HG02970 (cell line): Measurements from ENCODE around the gene FEM1B.
A peak's percentile ranks its signal among the peaks of the same experiment; 100 is the strongest.
"Not testable (repeated sequence)": the region's sequence is repeated elsewhere in the genome, so short reads cannot be mapped to it uniquely, and the experiment has no call there.

Source experiments
- ATAC-seq: cut with Tn5 transposase; IDR thresholded peaks from one replicate; pipeline ENCODE4 v1.9.1; 2021; ENCODE audit warnings: mild to moderate bottlenecking, moderate library complexity, moderate number of reproducible peaks; ENCODE audit not compliant: unreplicated experiment, low FRiP score

The FEM1B gene

DNA sequence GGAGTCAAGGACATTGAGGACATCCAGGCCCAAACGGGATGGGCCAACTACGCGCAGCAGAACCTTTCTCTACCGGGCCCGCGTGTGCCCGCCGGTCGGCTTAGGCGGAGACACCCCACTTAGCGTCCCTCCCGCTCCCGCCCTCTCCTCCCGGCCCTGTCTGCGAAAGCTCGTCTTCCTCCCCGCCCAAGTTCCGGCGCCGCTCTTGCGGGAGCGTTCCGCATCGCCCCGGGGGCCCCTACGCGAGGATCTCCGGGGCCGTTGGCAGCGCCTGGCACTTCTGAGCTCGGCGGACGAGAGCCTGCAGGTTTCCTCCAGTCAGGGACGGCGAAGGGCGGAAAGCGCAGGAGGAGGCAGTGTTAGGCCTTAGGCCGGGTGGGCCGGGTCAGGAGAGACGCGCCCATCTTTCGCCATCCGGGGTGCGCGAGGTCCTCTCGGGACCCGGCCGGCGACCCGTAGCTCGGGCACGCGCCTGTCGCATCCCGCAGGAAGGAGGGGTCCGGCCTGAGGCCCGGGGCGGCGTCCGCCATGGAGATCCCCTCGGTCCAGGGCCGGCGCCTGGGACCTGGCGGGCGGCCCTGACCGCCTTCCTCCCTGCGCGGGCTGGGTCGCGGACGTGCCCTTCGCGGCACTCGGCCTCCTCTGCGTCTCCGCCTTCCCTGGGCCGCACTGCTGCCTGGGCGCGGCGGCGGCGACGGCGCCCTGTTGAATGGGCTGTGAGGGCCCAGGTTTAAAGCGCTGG is at the start of gene FEM1B:
FEM1B (plus strand) TSS at position 143 of the 742 bp plus-strand sequence. CDS start 673 bp downstream, outside the sequence.
- peak; percentile 71 for ATAC-seq

DNA sequence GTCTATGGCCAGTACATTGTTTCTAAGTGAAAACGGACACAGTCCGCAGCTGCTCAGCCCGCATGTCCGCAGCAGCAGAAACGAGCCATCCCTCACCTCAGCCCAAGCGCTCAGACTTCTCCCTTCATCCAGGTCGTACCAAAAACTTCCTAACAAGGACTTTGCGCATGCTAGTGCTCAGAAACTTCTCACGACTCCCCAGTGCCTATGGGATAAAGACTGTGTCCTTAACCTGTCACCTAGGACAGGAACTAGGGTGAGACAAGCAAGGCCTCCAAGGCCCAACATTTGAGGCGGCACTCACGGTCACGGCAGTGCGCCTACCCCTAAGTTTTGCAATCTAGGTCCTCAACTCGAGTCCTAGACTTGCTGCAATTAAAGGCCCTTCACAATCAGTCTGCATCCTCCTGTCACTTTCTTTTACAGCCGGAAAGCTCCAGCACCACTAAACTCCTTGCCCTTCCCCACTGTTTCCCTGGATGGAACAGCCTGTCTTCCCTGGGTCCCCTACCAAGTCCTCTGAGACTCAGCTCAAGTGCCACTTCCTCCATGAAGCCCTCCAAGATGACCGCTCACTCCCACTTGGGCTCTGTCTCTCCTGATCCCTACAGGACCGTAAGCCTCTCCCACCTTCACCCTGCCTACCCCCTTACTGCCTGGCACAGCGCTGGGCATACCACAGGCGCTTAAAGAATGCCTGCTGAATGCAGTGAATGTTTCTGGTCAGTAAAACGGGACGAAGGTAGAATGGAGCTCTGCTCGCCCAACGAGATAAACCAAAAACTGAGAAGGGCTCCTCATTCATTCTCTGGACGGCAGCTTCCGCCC is 49.2 kb upstream of the FEM1B start:
- no peak for ATAC-seq

DNA sequence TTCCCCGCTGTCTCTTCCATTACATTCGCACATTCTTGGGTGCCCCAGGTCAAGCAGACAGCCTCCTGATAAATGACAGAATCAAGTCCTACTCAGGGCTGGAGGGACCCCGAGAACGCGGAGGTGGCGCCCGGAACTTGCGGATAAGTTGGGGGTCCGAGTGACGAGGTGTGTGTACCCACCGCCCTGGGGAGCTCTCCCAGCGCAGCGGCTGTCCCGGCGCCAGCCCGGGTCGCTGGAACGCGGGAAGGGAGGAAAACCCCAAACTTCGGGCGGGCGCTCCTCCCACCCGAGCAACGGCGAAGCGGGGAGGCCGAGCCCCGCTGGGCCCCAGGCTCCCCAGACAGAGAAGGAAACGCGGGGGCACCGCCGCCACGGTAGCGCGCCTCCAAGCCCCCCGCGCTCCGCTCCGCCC is 48.6 kb upstream of the FEM1B start:
- no peak for ATAC-seq

DNA sequence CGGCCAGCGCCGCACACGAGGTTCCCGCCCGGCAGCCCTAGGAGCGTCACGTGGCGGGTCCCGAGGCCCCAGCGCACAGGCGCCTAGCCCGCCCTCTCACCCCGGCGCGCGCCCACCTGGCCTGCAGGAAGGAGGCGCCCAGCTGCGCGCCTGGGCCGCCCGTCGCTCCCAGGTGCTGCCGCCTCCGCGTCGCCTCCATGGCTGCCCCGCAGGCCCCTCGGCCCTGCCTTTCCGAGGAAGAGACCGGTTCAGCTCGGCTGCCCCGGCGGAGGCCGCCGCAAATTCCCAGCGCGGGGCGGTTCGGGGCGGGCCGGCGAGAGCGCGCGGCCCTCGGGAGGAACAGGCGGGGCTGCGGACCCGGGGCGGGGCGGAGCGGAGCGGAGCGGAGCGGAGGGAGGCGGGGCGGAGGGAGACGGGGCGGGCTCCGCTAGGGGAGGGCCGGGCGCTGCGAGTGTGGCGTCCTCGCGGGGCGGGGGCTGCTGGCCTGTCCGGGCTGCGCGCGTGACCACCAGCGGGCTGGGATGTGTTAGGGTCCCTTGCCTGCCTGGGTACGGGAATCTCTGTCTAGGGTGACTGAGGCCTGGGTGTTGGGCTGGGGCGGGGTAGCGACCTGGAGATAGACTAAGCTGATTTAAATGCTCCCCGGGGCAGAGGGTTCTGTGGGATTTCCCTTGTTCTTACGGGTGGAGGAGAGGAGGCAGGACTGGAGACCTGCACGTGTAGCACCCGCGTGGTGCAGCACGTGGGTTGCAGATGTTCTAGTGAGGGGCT is 48.0 kb upstream of the FEM1B start, which contains the start of gene CLN6:
CLN6 (minus strand) TSS at position 343 of the 771 bp plus-strand sequence; CDS start at position 199, 144 bp downstream.
- peak; percentile 69 for ATAC-seq

DNA sequence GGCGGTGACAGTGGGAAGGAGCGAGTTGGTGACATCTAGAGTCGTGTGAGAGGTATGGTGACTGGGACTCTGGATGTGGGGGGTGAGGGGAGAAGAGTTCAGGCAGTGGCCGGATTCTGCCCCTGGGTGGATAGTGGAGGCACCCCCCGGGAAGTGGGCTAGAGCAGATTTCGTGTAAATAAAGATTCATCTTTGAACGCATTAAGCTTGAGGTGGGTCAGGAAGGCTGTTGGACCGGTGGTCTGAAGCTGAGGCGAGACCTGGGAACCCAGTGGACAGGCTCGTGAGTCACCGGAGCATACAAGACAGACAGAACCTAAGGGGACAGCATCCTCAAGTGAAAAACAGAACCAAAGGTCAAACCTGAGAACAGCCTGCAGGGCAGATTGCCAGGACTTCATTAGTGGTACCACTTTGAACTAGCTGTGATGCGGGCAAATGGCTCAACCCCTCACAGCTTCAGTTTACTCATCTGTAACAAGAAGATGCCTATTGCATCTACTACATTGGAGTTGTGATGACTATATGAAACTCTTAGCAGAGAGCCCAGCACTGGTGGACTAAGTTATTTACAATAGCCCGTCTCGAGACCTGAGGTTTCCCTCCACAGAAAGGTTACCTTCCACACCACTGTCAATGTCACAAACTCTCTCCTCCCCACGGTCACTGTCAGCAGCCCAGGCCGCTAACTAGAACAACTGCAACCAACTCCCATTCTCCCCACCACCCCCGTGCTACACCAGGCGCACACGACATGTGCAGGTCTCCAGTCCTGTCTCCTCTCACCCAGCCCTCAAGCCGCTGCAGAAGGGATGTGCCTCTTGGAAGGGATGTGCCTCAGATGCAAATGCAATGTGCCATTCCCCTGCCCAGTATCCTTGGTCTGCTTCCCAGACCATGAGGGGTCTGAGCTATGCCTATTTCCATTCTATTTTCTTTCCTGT is 47.1 kb upstream of the FEM1B start:
- ATAC-seq, result no peak

DNA sequence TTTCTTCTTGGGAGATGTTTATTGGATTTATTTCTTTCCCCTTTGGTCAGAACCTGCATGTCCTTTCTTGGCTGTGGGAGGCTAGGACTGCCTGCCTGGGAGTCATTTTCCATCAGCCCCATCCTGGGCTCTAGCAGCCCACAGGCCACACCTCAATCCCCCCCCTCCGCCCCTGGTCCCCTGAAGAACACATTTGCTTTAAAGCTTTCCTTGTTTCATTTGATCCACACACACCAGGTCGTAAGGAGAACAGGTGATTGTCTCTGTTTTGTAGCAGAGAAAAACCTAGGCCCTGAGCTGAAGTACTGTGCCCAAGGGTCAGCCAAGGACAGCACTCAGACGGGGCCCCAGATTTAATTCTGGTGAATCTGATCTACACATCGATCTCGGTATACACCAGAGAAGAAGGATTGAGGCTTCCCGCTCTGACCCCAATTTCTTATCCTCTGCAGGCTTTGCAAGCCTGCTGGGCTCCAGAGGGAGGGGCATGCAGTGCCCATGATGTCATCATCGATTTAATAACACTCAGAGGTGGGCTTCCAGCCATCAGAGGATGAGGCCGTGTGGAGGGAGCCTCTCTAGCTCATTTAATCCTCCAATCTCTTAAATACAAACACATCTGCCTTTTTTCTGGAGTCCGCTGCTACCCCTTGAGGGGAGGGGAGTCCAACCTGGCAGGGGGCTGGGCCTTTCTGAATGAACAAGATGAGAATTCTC is 46.3 kb upstream of the FEM1B start:
- no peak for ATAC-seq

GRCh38 chr15:68232449-68232848 is 45.1 kb upstream of the FEM1B start:
- ATAC-seq, result no peak

DNA sequence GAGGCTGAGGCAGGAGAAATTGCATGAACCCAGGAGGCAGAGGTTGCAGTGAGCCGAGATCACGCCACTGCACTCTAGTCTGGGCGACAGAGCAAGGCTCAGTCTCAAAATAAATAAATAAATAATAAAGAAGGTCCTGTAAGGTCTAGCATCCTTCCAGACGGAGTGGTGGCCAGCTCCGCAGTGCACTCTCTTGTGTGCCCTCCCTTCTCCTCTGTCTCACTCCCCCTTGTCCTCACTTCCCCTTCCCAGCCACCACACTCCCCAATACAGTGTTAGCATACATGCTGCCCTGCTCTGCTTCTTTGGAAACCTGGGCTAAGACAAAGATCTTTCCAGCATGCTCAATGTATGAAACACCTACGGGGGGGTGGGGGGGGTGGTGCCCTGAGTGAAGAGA is 44.6 kb upstream of the FEM1B start:
- no peak for ATAC-seq

GRCh38 chr15:68234060-68234459 is 43.5 kb upstream of the FEM1B start:
- no peak for ATAC-seq

DNA sequence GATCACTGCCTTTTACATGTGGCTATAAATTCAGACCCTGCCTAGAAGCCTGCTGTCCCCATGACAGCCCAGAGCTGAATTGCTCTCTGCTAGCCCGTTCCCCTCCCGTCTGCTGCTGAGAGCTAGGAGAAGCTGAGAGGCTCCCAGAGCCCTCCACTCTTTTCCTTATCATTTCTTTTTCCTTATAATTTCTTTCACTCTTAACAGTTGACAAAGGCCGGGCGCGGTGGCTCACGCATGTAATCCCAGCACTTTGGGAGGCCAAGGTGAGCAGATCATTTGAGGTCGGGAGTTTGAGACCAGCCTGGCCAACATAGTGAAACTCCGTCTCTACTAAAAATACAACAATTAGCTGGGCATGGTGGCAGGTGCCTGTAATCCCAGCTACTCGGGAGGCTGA is 43.0 kb upstream of the FEM1B start:
- ATAC-seq, result not testable (repeated sequence)

DNA sequence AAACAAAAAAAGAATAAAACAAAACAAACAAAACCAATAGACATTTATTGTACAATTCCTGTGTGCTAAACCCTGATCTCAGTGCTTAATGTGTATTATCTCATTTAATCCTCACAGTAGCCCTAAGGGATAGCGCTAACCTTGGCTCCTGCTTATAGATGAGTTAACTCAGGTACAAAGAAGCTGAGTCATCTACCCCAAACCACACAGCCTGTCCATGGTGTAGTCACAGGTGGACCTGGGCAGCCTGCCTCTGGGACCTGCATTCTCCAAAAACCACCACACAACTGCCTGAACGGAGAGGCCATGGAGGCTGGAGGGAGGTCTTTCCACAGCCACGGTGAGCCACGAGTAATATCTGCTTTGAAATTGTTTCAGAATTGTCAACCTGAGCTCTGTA is 42.5 kb upstream of the FEM1B start:
- ATAC-seq, result no peak

DNA sequence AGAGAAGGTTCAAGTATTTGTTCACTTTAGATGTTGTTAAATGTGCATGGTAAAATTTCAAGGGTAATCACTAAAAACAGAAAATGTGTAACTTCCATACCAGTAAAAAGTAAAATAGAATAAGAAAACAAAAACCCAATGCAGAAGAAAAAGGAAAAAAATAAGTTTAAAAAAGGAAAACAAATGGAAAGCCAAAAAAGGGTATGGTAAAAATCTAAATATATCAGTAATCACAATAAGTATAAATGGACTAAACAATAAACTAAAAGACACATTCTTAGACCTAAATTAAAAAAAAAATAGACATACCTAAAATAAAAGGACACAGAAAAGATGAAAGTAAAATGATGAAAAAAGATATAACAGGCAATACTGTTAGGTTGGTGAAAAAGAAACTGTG is 38.5 kb upstream of the FEM1B start:
- ATAC-seq, result no peak

DNA sequence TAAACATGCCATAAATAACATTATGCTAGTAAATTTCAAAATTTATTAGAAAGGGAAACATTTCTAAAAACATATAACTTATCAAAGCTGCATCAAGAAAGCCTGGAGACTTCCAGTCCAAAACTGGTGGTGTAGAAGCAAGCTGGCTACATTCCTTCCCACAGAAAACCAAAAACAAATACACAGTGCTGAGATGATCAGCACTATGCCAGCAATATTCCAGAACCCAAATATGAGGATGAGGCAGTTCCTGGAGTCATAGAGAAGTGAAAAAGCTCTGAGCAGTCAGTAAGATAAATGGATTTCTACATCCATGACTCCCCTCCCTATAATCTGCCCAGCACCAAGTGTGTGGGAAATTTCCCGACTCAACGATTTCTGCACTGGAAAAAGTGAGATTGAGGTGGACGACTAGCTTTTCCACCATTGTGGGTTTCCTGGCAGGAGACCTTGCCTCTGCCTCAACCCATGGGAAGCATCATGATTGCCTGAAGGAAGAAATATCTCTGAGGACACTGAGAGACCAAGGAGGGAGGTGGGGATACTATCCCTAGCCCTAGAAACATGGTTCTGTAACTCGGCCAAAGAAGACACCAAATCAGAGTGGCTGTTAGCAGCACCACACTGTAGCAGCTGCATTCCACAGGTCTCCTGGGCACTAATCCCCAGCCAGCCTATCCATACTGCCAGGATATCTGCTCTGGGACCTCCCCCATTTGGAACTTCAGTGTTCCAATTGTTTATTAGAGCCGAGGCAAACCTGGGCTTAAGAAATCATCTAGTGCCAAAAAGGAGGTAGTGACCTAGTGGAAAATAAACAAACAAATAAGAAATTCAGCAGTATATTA is 36.2 kb upstream of the FEM1B start:
- no peak for ATAC-seq

- ATAC-seq, result no peak
Observed at GRCh38 chr15:68244235-68244634, 33.3 kb upstream of the FEM1B start.

GRCh38 chr15:68249058-68249713 is 28.4 kb upstream of the FEM1B start:
- ATAC-seq, result no peak

DNA sequence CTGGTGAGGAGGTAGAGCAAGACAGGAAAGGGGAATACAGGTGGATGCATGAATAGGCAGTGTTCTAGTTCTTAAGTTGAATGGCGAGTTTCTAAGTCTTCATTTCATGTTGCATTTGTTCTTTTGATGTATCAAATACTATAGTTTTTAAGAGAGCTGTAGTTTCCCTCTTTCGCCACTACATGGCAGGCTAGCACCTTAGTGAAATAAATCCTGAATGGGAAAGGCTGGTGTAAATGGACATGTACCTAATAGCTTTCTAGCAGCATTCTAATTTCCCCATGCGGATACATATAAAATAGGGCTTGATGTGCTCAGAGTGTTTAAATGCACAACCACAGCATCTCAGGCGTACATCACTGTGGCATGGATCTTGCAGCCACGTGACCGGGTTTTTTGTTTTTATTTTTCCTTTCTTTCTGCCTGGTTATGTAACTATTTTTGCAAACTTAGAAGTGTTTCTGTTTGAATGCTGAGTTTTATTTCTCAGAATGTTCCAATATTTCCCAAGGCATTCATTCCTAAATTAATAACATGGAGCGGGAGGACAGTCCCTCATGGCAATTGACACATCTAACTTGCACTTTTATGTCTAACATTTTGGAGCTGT is 24.5 kb upstream of the FEM1B start:
- no peak for ATAC-seq

- no peak for ATAC-seq
Observed at GRCh38 chr15:68256675-68257450, 20.7 kb upstream of the FEM1B start.
